OCI-LY1 (cell line): ENCODE results near the gene STAC2.

Experiments used
- H2AFZ ChIP-seq: fragments of 200-600 bp; sonication (generic), shearing (Covaris generic); 2 replicates; pipeline ENCODE4 v1.6.0; 2014; ENCODE audit warnings: antibody characterized with exemption, mild to moderate bottlenecking, low read length
- H3F3A ChIP-seq: fragments of 200-600 bp; sonication (generic), shearing (Covaris generic); 2 replicates; pipeline ENCODE4 v1.6.0; 2014; ENCODE audit warnings: mild to moderate bottlenecking, antibody characterized with exemption, low read length, moderate library complexity; ENCODE audit not compliant: insufficient read depth
- H3K27ac ChIP-seq: fragments of 200-600 bp; sonication (generic); 2 replicates; pipeline ENCODE4 v1.5.1; 2014; ENCODE audit warnings: low read length, mixed run types, mild to moderate bottlenecking, low read depth; ENCODE audit not compliant: poor library complexity, severe bottlenecking
- H3K27me3 ChIP-seq: fragments of 200-600 bp; sonication (generic); 2 replicates; pipeline ENCODE4 v1.6.0; 2014; ENCODE audit warnings: antibody characterized with exemption, mild to moderate bottlenecking, low read length, moderate library complexity; ENCODE audit not compliant: insufficient read depth
- H3K36me3 ChIP-seq: fragments of 200-600 bp; sonication (generic); 2 replicates; pipeline ENCODE4 v1.6.1; 2014; ENCODE audit warnings: mild to moderate bottlenecking, antibody characterized with exemption, low read length, moderate library complexity, mixed read lengths; ENCODE audit not compliant: insufficient read depth
- H3K4me1 ChIP-seq: fragments of 200-600 bp; sonication (generic); 2 replicates; pipeline ENCODE4 v1.5.1; 2014; ENCODE audit warnings: mild to moderate bottlenecking, low read length, moderate library complexity; ENCODE audit not compliant: insufficient read depth, severe bottlenecking
- H3K4me2 ChIP-seq: fragments of 200-600 bp; sonication (generic), shearing (Covaris generic); 2 replicates; pipeline ENCODE4 v1.6.1; 2014; ENCODE audit warnings: low read length
- H3K4me3 ChIP-seq: fragments of 200-600 bp; sonication (generic); 2 replicates; pipeline ENCODE4 v1.5.1; 2014; ENCODE audit warnings: low read length, low read depth, mild to moderate bottlenecking, mixed read lengths; ENCODE audit not compliant: poor library complexity, severe bottlenecking
- H3K79me2 ChIP-seq: fragments of 200-600 bp; shearing (Covaris generic); 2 replicates; pipeline ENCODE4 v1.6.1; 2016; ENCODE audit warnings: mixed run types, low read length, mixed read lengths; ENCODE audit not compliant: insufficient read depth
- H3K9ac ChIP-seq: fragments of 200-600 bp; sonication (generic), shearing (Covaris generic); 2 replicates; pipeline ENCODE4 v1.6.1; 2014; ENCODE audit warnings: mild to moderate bottlenecking, low read length, mixed read lengths
- H3K9me2 ChIP-seq: fragments of 200-600 bp; sonication (generic), shearing (Covaris generic); 2 replicates; pipeline ENCODE4 v1.6.1; 2014; ENCODE audit warnings: low read depth, mild to moderate bottlenecking, low read length, mixed read lengths
- H3K9me3 ChIP-seq: fragments of 200-600 bp; shearing (Covaris generic); 2 replicates; pipeline ENCODE4 v1.6.1; 2014; ENCODE audit warnings: low read length, mixed read lengths
- H4K20me1 ChIP-seq: fragments of 200-600 bp; sonication (generic), shearing (Covaris generic); 2 replicates; pipeline ENCODE4 v1.6.0; 2016; ENCODE audit warnings: mild to moderate bottlenecking, low read length; ENCODE audit not compliant: insufficient read depth
- CTCF ChIP-seq: fragments of 200-600 bp; sonication (generic), shearing (Covaris generic); IDR thresholded peaks from 2 replicates; pipeline ENCODE4 v1.5.1; 2017; ENCODE audit warnings: mild to moderate bottlenecking, antibody characterized with exemption, low read length, moderate library complexity, mixed read lengths
- EZH2 ChIP-seq: fragments of 200-600 bp; sonication (generic), shearing (Covaris generic); IDR thresholded peaks from 2 replicates; pipeline ENCODE4 v1.8.0; 2017; ENCODE audit warnings: borderline replicate concordance, mixed run types, mild to moderate bottlenecking, antibody characterized with exemption, low read length, moderate library complexity, mixed read lengths

The STAC2 gene

GRCh38 chr17:39264119-39264518 lies 38.4 kb upstream of the STAC2 start:
- Histone ChIP-seq H3K4me3 (no peak overlapping the region), H3K27ac (no peak overlapping the region), H4K20me1 (no peaks in the 10 kb centered on the region), H3K4me1 (no peaks in the 10 kb centered on the region), H3K9ac (no peak overlapping the region), H3K79me2 (no peaks in the 10 kb centered on the region), H3K9me2 (no peaks in the 10 kb centered on the region), H2AFZ (no peak overlapping the region), H3K36me3 (peaks cover 16% of the 10 kb centered on the region), H3K9me3 (no peaks in the 10 kb centered on the region), H3K27me3 (no peaks in the 10 kb centered on the region), H3F3A (no peaks in the 10 kb centered on the region), H3K4me2 (no peak overlapping the region)
- TF ChIP-seq EZH2 (no peak), CTCF (no peak)

GRCh38 chr17:39261286-39261685 lies 35.5 kb upstream of the STAC2 start:
- H3K9ac ChIP-seq: no peak overlapping the region
- H3F3A ChIP-seq: no peaks in the 10 kb centered on the region
- no peaks in the 10 kb centered on the region for H3K4me1 ChIP-seq
- H3K36me3 ChIP-seq: peaks cover 16% of the 10 kb centered on the region
- H3K27ac ChIP-seq: no peak overlapping the region
- no peaks in the 10 kb centered on the region for H4K20me1 ChIP-seq
- no peaks in the 10 kb centered on the region for H3K27me3 ChIP-seq
- no peaks in the 10 kb centered on the region for H3K9me3 ChIP-seq
- H3K4me2 ChIP-seq: no peak overlapping the region
- no peaks in the 10 kb centered on the region for H3K9me2 ChIP-seq
- TF ChIP-seq CTCF (peak; percentile 66), EZH2 (no peak)
- no peak overlapping the region for H3K4me3 ChIP-seq
- no peak overlapping the region for H2AFZ ChIP-seq
- H3K79me2 ChIP-seq: no peaks in the 10 kb centered on the region

- Histone ChIP-seq H2AFZ (no peak overlapping the region), H3K4me1 (no peaks in the 10 kb centered on the region), H3K9ac (no peak overlapping the region), H4K20me1 (no peaks in the 10 kb centered on the region), H3K27ac (no peak overlapping the region), H3K4me3 (no peak overlapping the region), H3K4me2 (no peak overlapping the region), H3K9me2 (no peaks in the 10 kb centered on the region), H3K27me3 (no peaks in the 10 kb centered on the region), H3K79me2 (no peaks in the 10 kb centered on the region), H3K36me3 (no peaks in the 10 kb centered on the region), H3K9me3 (no peaks in the 10 kb centered on the region), H3F3A (no peaks in the 10 kb centered on the region)
- TF ChIP-seq CTCF (no peak), EZH2 (no peak)
Observed at GRCh38 chr17:39252788-39253460, 27.2 kb upstream of the STAC2 start.
